HG03521 (cell line): ENCODE results near the gene C19orf25.

Experiments
- ATAC-seq: cut with Tn5 transposase; IDR thresholded peaks from one replicate; pipeline ENCODE4 v1.9.1; 2021; ENCODE audit warnings: mild to moderate bottlenecking, moderate library complexity; ENCODE audit not compliant: unreplicated experiment

Gene C19orf25

GRCh38 chr19:1434040-1434366 is 45.0 kb downstream of the C19orf25 start:
- no peak for ATAC-seq

DNA sequence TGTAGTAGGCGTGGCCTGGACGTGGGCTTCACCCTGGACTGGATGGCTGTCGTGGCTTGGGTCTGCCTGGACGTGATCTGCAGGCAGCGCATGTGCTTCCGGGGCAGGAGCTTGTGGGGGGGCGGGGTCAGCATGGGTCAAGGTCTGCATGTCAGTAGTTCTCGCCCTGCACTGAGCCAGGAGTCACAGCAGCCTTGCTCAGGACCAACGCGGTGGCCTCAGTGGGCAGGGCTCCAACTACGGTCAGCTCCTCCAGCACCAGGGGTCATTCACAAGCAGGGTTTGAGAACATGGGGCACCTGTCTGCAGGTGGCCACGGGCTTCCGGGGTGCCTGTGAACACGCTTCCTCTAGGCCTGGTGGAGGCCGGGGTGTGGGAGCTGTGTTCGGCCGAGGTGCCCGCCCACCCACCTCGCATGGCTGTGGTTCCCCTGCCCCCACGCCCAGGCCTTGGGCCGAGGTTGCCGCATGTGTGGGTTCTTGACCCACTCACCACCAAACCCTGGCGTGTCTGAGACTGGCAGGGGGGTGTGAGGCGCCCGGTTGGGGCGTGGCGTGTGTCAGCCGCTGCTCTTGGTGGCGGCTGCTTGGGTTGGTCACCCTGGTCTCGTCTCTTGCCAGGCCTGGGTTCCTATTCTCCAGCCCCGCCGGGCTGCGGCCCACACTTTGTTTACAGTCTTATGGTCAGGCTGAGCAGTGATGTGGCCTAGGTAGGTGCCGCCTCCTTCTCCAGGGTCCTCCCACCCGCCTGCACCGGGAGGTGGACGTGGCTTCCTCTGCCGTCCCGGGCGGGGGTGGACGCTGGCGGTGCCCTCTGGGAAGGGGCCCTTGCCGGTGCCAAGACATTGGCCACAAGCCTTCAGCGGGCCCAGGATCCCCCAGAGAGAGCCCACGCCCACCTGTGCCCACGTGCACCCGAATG is 45.6 kb downstream of the C19orf25 start:
- no peak for ATAC-seq

DNA sequence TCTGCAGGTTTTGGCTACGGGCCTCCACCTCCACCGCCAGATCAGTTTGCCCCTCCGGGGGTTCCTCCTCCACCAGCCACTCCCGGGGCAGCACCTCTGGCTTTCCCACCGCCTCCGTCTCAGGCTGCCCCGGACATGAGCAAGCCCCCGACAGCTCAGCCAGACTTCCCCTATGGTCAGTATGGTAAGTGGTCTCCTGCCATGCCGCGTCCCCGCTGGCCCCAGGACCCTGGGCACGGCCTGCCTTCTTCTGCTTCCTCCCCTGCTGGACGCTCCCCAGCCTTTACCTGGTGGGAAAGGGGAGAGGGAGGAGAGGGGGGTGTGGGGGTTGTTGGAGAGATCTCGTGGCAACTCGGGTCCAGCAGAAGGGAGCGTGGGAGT is 46.5 kb downstream of the C19orf25 start:
- ATAC-seq: no peak

- ATAC-seq: no peak
These were observed 47.1 kb downstream of the C19orf25 start for GRCh38 chr19:1431759-1432506.

DNA sequence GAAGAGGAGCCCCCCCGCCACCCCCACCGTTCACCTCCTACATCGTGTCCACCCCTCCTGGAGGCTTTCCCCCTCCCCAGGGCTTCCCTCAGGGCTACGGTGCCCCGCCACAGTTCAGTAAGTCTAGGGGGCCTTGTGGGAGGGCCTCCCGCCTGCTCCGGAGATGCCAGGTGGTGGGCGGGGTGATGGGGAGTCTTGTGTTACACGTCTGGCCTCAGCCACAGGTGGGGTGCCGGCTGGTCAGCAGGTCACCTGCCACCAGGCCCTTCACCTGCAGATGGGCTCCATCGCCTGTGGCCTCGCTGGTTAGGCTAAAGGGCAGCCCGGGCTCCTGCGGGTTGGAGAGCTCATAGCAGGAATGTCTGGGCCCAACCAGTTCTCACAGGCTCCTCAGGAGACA is 48.8 kb downstream of the C19orf25 start:
- no peak for ATAC-seq

DNA sequence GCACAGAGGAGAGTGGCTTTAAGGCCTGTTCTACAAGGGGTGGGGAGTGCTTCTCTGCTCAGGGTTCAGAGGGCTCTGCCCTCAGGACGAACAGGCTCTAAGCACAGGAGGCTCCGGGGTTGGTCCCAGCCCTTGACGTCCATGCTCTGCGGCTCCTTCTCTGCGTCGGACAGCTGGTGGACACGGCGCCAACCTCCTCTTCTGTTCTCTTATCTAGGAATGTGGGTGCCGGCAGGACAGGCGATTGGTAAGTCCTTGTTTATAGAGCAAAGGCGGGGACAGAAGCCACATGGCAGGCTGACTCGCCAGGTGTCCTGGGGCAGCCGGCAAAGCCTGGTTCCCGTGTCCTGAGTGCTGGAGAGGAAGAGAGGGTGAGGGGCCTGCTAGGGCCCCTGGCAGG is 49.3 kb downstream of the C19orf25 start:
- no peak for ATAC-seq

DNA sequence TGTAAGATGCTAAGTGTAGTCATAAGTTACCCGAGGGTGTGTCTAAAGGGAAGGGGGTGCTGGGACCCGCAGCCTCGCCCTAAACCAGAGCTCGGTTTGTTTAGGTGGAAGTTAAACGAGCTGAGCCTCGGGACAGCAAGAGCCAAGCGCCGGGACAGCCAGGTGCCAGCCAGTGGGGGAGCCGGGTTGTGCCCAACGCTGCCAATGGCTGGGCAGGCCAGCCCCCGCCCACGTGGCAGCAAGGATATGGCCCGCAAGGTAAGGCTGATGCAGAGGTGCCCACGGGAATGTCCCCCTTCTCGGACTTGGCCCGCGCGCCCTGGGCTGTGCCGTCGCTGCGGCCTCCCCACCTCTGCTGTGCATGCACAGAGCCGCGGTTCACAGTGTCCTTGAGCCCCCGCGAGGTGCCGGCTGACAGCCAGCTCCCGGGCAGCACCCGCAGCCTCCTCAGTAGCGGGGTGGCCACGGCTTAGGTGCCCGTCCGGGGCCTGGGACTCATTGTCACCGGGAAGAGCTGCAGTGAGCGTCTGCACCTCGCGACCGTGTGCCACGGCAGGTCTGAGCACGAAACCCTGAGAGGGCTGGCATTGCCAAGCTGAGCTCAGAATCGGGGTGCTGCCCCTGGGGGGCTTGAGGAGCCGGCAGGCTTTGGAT is 50.1 kb downstream of the C19orf25 start:
- ATAC-seq: no peak

- no peak for ATAC-seq
These were observed 51.6 kb downstream of the C19orf25 start for GRCh38 chr19:1427221-1427920.

- no peak for ATAC-seq
These were observed 52.3 kb downstream of the C19orf25 start for GRCh38 chr19:1426736-1427135.

GRCh38 chr19:1425902-1426301 is 53.1 kb downstream of the C19orf25 start:
- ATAC-seq: no peak

DNA sequence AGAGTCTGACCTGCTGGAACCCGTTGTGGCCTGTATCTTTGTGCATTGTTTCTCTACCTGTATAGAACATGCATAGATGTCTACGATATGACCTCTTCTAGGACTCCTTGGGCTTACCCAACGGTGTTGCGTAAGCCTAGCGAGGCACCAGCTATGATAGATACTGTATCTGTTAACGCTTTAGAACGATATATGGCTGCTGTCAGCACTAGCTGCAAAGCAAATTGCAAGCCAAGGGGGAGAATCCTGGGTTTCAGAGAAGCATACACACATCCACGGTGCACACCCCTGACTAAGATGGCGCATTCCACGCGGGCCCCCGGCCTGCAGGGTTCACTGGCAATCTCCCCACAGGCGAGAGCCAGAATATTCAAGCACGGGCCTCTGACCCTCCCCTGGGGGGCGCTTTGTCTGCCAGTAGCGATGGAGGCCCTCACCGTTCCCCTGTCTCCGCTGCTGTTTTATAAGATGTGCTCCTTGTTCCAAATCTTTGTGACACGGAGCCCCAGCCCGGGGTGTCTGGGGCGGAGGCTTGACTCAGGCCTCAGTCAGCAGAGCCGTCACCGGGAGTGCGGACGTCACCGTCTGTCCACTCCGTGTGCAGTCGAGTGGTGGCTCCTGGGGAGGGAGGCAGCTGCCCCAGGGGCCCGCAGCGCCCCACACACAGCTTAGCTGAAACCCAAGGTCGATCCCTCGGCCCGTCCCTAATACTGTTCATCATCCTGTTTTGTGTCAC is 53.7 kb downstream of the C19orf25 start:
- ATAC-seq: no peak

GRCh38 chr19:1424192-1424955 is 54.6 kb downstream of the C19orf25 start:
- no peak for ATAC-seq

- no peak for ATAC-seq
These were observed 55.4 kb downstream of the C19orf25 start for GRCh38 chr19:1423436-1424191.
